Measurements from ENCODE around the gene PRSS57.
"Not testable (repeated sequence)": the region's sequence is repeated elsewhere in the genome, so short reads cannot be mapped to it uniquely, and the experiment has no call there.

Gene PRSS57

GRCh38 chr19:688992-689391 lies 6.3 kb downstream of the PRSS57 start:
- DNase-seq: no peak

- no peak for DNase-seq
Measured at GRCh38 chr19:688214-688613, 7.0 kb downstream of the PRSS57 start.

- no peak for DNase-seq
Measured at GRCh38 chr19:687569-688166, 7.6 kb downstream of the PRSS57 start.

GRCh38 chr19:686589-687297 lies 8.5 kb downstream of the PRSS57 start:
- no peak for DNase-seq

GRCh38 chr19:685454-685931 lies 9.8 kb downstream of the PRSS57 start:
- no peak for DNase-seq

- no peak for DNase-seq
Measured at GRCh38 chr19:682678-683320, 12.5 kb downstream of the PRSS57 start.

- peak; percentile 69 for DNase-seq
Measured at GRCh38 chr19:681029-682019, 13.9 kb downstream of the PRSS57 start.

GRCh38 chr19:680287-681028 lies 14.8 kb downstream of the PRSS57 start:
- DNase-seq: peak; percentile 100

- DNase-seq: no peak
Measured at GRCh38 chr19:679418-680286, 15.6 kb downstream of the PRSS57 start.

GRCh38 chr19:678791-679388 lies 16.4 kb downstream of the PRSS57 start:
- no peak for DNase-seq

GRCh38 chr19:677601-678436 lies 17.4 kb downstream of the PRSS57 start:
- no peak for DNase-seq

- no peak for DNase-seq
Measured at GRCh38 chr19:677201-677600, 18.1 kb downstream of the PRSS57 start.

- DNase-seq: no peak
Measured at GRCh38 chr19:676339-677105, 18.7 kb downstream of the PRSS57 start, which contains the start of gene FSTL3. Gene FSTL3, plus strand, starts transcription at chr19:676392. Its CDS starts 32 bp downstream, at chr19:676424.

- no peak for DNase-seq
Measured at GRCh38 chr19:676007-676338, 19.3 kb downstream of the PRSS57 start.

- no peak for DNase-seq
Measured at GRCh38 chr19:674282-675151, 20.7 kb downstream of the PRSS57 start.

GRCh38 chr19:670609-671075 lies 24.6 kb downstream of the PRSS57 start:
- no peak for DNase-seq

GRCh38 chr19:668675-669434 lies 26.4 kb downstream of the PRSS57 start:
- DNase-seq: not testable (repeated sequence)

Data from activated gamma-delta T cell (primary cell).